ENCODE measurements around the gene BRINP3. TPM values are rescaled to one million over a fixed set of nuclear protein-coding genes. Genes with fewer than 3 reads are reported as not detected.

Gene BRINP3
- total RNA-seq, 1 experiment from 2014 or later = not detected

DNA sequence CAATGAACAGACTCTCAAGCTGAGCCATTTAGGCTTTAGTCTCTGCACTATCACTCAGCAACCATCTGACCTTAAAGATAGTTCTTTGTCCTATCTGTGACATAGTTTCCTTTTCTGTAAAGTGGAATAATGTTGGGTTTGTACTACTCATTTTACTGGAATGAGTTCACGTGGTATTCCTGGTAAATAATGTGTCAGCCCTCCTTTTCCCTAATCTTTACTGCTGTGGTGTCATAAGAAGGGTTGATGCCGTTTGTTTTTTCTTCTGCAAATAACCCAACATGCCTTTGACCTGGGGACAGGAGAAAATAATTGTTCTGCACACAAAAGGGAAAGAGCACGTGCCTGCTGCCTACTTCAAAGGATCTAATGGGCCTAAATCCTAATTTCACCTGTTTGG lies 297.8 kb downstream of the BRINP3 start:
- H3K36me3 ChIP-seq (ENCODE audit: insufficient read depth, low read length, poor library complexity, severe bottlenecking) = no peaks in the 10 kb centered on the region
- intact Hi-C loops (cut with micrococcal nuclease; ENCODE audit: unreplicated experiment) = no loop called here
- ChIA-PET POLR2A (ENCODE audit: low non-redundant PET) (no interaction called here), CTCF (no interaction called here)
- no peak overlapping the region for H3K4me3 ChIP-seq (ENCODE audit: low read depth, low read length, poor library complexity, severe bottlenecking)
- H3K4me1 ChIP-seq (ENCODE audit: insufficient read depth, low read length, poor library complexity, severe bottlenecking) = no peaks in the 10 kb centered on the region
- DNase-seq (ENCODE audit: low spot score) = no peak
- no peaks in the 10 kb centered on the region for H3K27me3 ChIP-seq (replicated peaks; ENCODE audit: insufficient read depth, low read depth, low read length, poor library complexity)
- no peak overlapping the region for H3K27ac ChIP-seq (ENCODE audit: low read depth, low read length, poor library complexity, severe bottlenecking)
- BruUV-seq (replicated peaks) = no TSS peak
- no peaks in the 10 kb centered on the region for H3K9me3 ChIP-seq (ENCODE audit: low read depth, low read length, poor library complexity, severe bottlenecking)
- TF ChIP-seq, protein P1, sequence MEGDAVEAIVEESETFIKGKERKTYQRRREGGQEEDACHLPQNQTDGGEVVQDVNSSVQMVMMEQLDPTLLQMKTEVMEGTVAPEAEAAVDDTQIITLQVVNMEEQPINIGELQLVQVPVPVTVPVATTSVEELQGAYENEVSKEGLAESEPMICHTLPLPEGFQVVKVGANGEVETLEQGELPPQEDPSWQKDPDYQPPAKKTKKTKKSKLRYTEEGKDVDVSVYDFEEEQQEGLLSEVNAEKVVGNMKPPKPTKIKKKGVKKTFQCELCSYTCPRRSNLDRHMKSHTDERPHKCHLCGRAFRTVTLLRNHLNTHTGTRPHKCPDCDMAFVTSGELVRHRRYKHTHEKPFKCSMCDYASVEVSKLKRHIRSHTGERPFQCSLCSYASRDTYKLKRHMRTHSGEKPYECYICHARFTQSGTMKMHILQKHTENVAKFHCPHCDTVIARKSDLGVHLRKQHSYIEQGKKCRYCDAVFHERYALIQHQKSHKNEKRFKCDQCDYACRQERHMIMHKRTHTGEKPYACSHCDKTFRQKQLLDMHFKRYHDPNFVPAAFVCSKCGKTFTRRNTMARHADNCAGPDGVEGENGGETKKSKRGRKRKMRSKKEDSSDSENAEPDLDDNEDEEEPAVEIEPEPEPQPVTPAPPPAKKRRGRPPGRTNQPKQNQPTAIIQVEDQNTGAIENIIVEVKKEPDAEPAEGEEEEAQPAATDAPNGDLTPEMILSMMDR (conservative IDR thresholded peaks at IDR 0.05; ENCODE audit: low read depth, low read length) = no peak
- TF ChIP-seq EZH2 (IDR thresholded peaks at IDR 0.05; ENCODE audit: borderline replicate concordance, low read depth, low read length, poor library complexity, severe bottlenecking) = no peak

DNA sequence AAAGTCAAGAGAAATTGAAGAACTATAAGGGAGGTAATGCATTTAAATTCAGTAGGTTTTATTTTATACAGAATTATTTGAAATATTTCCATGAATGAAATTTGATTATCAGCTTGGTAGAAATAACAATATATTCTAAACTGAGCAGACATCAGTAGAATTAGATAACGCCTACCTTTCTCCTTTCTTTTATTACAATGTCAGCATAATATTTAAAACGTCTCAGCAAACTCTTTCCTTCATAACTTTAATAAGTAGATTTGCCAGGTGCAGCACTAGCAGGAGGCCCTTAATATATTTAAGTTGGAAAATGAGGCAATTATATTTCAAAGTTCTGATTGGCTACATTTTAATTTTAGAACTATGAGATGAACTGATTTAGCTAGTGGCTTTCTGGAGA lies 298.8 kb downstream of the BRINP3 start:
- no peaks in the 10 kb centered on the region for H3K4me1 ChIP-seq (ENCODE audit: insufficient read depth, low read length, poor library complexity, severe bottlenecking)
- no peaks in the 10 kb centered on the region for H3K27me3 ChIP-seq (replicated peaks; ENCODE audit: insufficient read depth, low read depth, low read length, poor library complexity)
- no peaks in the 10 kb centered on the region for H3K9me3 ChIP-seq (ENCODE audit: low read depth, low read length, poor library complexity, severe bottlenecking)
- no peak overlapping the region for H3K4me3 ChIP-seq (ENCODE audit: low read depth, low read length, poor library complexity, severe bottlenecking)
- ChIA-PET CTCF (no interaction called here), POLR2A (ENCODE audit: low non-redundant PET) (no interaction called here)
- intact Hi-C loops (cut with micrococcal nuclease; ENCODE audit: unreplicated experiment) = no loop called here
- H3K36me3 ChIP-seq (ENCODE audit: insufficient read depth, low read length, poor library complexity, severe bottlenecking) = no peaks in the 10 kb centered on the region
- DNase-seq (ENCODE audit: low spot score) = no peak
- H3K27ac ChIP-seq (ENCODE audit: low read depth, low read length, poor library complexity, severe bottlenecking) = no peak overlapping the region
- no TSS peak for BruUV-seq (replicated peaks)
- TF ChIP-seq, protein P1 (conservative IDR thresholded peaks at IDR 0.05; ENCODE audit: low read depth, low read length) = no peak
- TF ChIP-seq EZH2 (IDR thresholded peaks at IDR 0.05; ENCODE audit: borderline replicate concordance, low read depth, low read length, poor library complexity, severe bottlenecking) = no peak

DNA sequence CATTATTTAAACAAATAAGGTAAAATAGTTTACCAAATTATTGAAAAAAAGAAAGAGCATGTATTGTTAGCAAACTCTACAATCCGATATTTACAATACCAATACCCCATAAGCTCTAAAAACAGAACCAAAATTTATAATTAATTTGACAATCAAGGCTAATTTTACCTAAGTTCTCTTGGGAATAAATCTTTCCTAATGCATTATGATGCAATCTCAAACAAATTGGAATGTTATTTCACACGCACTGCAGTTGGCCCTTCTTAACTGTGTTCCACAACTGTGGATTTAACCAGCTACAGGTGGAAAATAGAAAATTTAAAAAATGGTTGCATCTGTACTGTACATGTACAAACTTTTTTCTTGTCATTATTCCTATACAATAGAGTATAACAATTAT lies 300.1 kb downstream of the BRINP3 start:
- Histone ChIP-seq H3K27me3 (replicated peaks; ENCODE audit: insufficient read depth, low read depth, low read length, poor library complexity) (no peaks in the 10 kb centered on the region), H3K27ac (ENCODE audit: low read depth, low read length, poor library complexity, severe bottlenecking) (no peak overlapping the region), H3K9me3 (ENCODE audit: low read depth, low read length, poor library complexity, severe bottlenecking) (no peaks in the 10 kb centered on the region), H3K4me3 (ENCODE audit: low read depth, low read length, poor library complexity, severe bottlenecking) (no peak overlapping the region), H3K36me3 (ENCODE audit: insufficient read depth, low read length, poor library complexity, severe bottlenecking) (no peaks in the 10 kb centered on the region), H3K4me1 (ENCODE audit: insufficient read depth, low read length, poor library complexity, severe bottlenecking) (no peaks in the 10 kb centered on the region)
- TF ChIP-seq, protein P1 (conservative IDR thresholded peaks at IDR 0.05; ENCODE audit: low read depth, low read length) = no peak
- TF ChIP-seq EZH2 (IDR thresholded peaks at IDR 0.05; ENCODE audit: borderline replicate concordance, low read depth, low read length, poor library complexity, severe bottlenecking) = no peak
- intact Hi-C loops (cut with micrococcal nuclease; ENCODE audit: unreplicated experiment) = no loop called here
- DNase-seq (ENCODE audit: low spot score) = no peak
- BruUV-seq (replicated peaks) = no TSS peak
- POLR2A ChIA-PET (ENCODE audit: low non-redundant PET) = no interaction called here
- CTCF ChIA-PET = no interaction called here
